Measurements from ENCODE around the gene NCK1. TPM values are rescaled to one million over a fixed set of nuclear protein-coding genes. Genes with fewer than 3 reads are reported as not detected.

NCK1 gene
- total RNA-seq, 4 donors from 2014 or later, result 34.9 to 57.7 (median 50.8) TPM

- DNase-seq (ENCODE audit: low spot score) (no peak), ATAC-seq (ENCODE audit: low FRiP score) (no peak)
- no peak for TF ChIP-seq CTCF (IDR thresholded peaks at IDR 0.05)
These were observed 93.8 kb downstream of the NCK1 start for GRCh38 chr3:136955813-136956212.

DNA sequence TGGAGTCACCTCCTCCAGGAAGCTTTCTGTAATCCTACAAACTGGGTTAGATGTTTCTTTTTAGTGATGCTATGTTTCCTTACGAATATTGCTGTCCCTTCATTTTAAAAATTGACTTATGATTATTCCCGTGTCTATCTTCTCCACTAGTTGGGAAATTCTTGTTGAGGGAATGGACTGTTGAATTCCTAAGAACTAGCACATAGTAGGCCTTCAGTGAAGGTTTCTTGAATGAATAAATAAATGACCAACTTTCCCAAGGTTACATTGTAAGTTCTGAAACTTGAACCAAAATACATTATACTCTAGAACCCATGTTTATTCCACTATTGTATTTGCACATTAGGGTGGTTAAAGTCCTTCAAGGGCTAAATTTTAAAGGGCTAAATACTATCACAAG lies 95.0 kb downstream of the NCK1 start:
- DNase-seq (ENCODE audit: low spot score), result no peak
- TF ChIP-seq CTCF (IDR thresholded peaks at IDR 0.05), result no peak
- ATAC-seq (ENCODE audit: low FRiP score), result no peak

GRCh38 chr3:136957751-136958288 lies 95.8 kb downstream of the NCK1 start, which contains the start of gene IL20RB:
IL20RB (plus strand) TSS chr3:136957983; CDS start chr3:136958114, 131 bp downstream.
- TF ChIP-seq CTCF (IDR thresholded peaks at IDR 0.05), result no peak
- no peak for DNase-seq (ENCODE audit: low spot score)
- ATAC-seq (ENCODE audit: low FRiP score), result no peak

- ATAC-seq (ENCODE audit: low FRiP score), result no peak
- no peak for TF ChIP-seq CTCF (IDR thresholded peaks at IDR 0.05)
These were observed 96.9 kb downstream of the NCK1 start for GRCh38 chr3:136958939-136959338.

DNA sequence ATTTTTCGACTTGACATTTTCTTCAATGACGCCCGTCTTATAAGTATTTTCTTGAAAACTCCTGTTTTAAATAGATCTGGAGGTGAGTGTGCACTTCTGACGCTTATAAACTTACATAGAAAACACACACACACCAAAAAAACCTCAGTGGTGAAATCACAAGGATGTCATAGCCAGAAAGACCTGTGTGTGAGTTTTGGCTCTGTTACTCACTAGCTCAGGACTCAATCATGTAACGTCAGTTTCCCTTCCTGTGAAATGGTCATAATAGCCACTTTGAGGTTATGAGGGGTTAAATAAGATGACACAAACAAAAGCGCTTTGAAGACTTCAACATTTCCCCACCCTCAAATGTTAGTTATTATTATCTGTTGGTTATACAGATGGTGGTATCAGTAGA lies 97.6 kb downstream of the NCK1 start:
- ATAC-seq (ENCODE audit: low FRiP score) (no peak), DNase-seq (ENCODE audit: low spot score) (no peak)
- no peak for TF ChIP-seq CTCF (IDR thresholded peaks at IDR 0.05)

More at GRCh38 chr3:136958939-136959338, 96.9 kb downstream of the NCK1 start:
- no peak for DNase-seq (ENCODE audit: low spot score)

GRCh38 chr3:136960838-136961836 lies 99.1 kb downstream of the NCK1 start:
- no peak for ATAC-seq (ENCODE audit: low FRiP score)
- DNase-seq (ENCODE audit: low spot score), result no peak
- TF ChIP-seq CTCF (IDR thresholded peaks at IDR 0.05), result no peak

Data from omental fat pad (tissue), 4 donors.